ENCODE measurements around the gene KLHDC4. TPM values are rescaled to one million over a fixed set of nuclear protein-coding genes. Genes with fewer than 3 reads are reported as not detected.
A peak's percentile ranks its signal among the peaks of the same experiment; 100 is the strongest.

KLHDC4 gene
- polyA plus RNA-seq, 3 donors: 11.2 to 26.4 (median 12.6) TPM

DNA sequence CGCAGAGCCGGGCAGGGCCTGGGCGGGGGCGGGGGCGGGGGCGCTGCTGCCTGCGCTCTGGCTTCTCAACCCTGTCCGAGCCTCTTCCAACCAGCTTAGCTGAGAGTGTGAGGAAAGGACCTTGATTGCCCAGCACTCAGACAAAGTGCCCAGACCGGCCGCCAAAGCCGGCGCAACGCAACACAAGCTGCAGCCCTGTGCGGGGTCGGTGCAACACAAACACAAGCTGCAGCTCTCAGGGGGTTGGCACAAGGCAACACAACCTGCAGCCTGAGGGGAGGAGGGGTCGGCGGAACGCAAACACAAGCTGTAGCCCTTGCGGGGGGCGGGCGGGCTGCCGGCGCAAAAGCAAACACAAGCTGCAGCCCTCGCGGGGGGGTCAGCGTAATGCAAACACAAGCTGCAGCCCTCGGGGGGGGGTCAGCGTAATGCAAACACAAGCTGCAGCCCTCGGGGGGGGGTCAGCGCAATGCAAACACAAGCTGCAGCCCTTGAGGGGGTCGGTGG, 60.0 kb downstream of the KLHDC4 start:
- no peak overlapping the region for H3K27ac Mint-ChIP-seq
- H3K9me3 Mint-ChIP-seq: no peaks in the 10 kb centered on the region
- no peak overlapping the region for H2AFZ ChIP-seq (ENCODE audit: insufficient read depth, low read depth, low read length, poor library complexity, severe bottlenecking)
- no peaks in the 10 kb centered on the region for H3K9me3 ChIP-seq (replicated peaks in 1 of 2; ENCODE audit: control insufficient read depth in 1 of 2, insufficient read depth in 1 of 2, low read length in 2 of 2)
- WGBS (ENCODE audit: insufficient coverage): 84% methylated on average over 12 of the region's 31 CpGs
- intact Hi-C loops (cut with micrococcal nuclease): no loop called here
- no peaks in the 10 kb centered on the region for H3K4me1 ChIP-seq (ENCODE audit: control insufficient read depth in 1 of 2, insufficient read depth in 2 of 2, low read length in 2 of 2)
- peaks cover 8% of the 10 kb centered on the region for H3K4me1 Mint-ChIP-seq
- TF ChIP-seq, protein P1, sequence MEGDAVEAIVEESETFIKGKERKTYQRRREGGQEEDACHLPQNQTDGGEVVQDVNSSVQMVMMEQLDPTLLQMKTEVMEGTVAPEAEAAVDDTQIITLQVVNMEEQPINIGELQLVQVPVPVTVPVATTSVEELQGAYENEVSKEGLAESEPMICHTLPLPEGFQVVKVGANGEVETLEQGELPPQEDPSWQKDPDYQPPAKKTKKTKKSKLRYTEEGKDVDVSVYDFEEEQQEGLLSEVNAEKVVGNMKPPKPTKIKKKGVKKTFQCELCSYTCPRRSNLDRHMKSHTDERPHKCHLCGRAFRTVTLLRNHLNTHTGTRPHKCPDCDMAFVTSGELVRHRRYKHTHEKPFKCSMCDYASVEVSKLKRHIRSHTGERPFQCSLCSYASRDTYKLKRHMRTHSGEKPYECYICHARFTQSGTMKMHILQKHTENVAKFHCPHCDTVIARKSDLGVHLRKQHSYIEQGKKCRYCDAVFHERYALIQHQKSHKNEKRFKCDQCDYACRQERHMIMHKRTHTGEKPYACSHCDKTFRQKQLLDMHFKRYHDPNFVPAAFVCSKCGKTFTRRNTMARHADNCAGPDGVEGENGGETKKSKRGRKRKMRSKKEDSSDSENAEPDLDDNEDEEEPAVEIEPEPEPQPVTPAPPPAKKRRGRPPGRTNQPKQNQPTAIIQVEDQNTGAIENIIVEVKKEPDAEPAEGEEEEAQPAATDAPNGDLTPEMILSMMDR (IDR thresholded peaks at IDR 0.05): no peak
- H3K27ac ChIP-seq (ENCODE audit: low read depth in 1 of 2, low read length in 2 of 2): no peak overlapping the region
- H3K27me3 Mint-ChIP-seq (ENCODE audit: low read depth in 3 of 3): peaks cover 0 to 1% (median 1%) of the 10 kb centered on the region in 3 donors
- no peak overlapping the region for H3K4me3 ChIP-seq (replicated peaks in 1 of 3; ENCODE audit: low read depth in 2 of 3, low read length in 3 of 3)
- H3K79me2 ChIP-seq (ENCODE audit: insufficient read depth, low read length): no peaks in the 10 kb centered on the region
- no peak for DNase-seq
- no peaks in the 10 kb centered on the region for H4K20me1 ChIP-seq (ENCODE audit: insufficient read depth, low read length)
- no peak overlapping the region for H3K4me2 ChIP-seq (replicated peaks; ENCODE audit: extremely low read depth, low read length, poor library complexity, severe bottlenecking)
- peaks cover 44 to 80% of the 10 kb centered on the region in 2 donors for H3K36me3 ChIP-seq (replicated peaks in 1 of 2; ENCODE audit: control insufficient read depth in 1 of 2, insufficient read depth in 2 of 2, low read length in 2 of 2)
- H3K27me3 ChIP-seq (ENCODE audit: control insufficient read depth in 2 of 2, insufficient read depth in 2 of 2, low read length in 2 of 2): no peaks in the 10 kb centered on the region
- H3K9ac ChIP-seq (ENCODE audit: insufficient read depth, low read length, poor library complexity, severe bottlenecking): no peak overlapping the region
- peaks cover 59 to 84% of the 10 kb centered on the region in 2 donors for H3K36me3 Mint-ChIP-seq
- no peak overlapping the region for H3K4me3 Mint-ChIP-seq

DNA sequence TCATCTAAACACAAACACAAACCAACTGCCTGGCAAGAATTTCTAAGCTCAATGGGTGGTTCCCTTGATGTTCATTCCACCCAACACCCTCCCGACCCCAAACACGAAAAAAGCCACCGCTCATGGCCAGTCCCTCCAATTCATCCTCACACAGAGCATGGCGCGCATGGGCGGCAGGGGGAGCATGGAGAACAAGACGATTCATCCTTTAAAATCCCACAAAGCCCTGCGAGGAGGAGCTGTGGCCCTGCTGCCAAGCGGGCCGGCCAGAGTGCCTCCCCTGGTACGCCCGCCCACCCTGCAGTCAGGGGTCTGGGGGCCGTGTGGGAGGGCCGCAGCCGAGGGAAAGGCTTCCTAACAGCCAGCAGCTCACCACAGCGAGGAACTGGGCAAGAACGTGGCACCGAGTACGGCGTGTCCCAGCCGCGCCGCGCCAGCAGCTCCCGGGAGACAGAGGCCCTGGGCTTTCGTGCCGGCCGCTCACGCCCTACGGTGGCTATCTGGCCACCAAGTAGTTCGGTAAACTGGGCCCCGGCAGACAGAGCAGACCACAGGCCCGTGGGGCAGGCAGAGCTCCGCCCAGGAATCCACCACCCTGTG, 60.9 kb downstream of the KLHDC4 start:
- H3K36me3 ChIP-seq (replicated peaks in 1 of 2; ENCODE audit: control insufficient read depth in 1 of 2, insufficient read depth in 2 of 2, low read length in 2 of 2): peaks cover 35 to 75% of the 10 kb centered on the region in 2 donors
- TF ChIP-seq, protein P1 (IDR thresholded peaks at IDR 0.05): no peak
- peak overlapping the region in 1 of 7 donors; percentile 1 for H3K27ac Mint-ChIP-seq
- no peaks in the 10 kb centered on the region for H3K4me1 ChIP-seq (ENCODE audit: control insufficient read depth in 1 of 2, insufficient read depth in 2 of 2, low read length in 2 of 2)
- H3K27ac ChIP-seq (ENCODE audit: low read depth in 1 of 2, low read length in 2 of 2): no peak overlapping the region
- H2AFZ ChIP-seq (ENCODE audit: insufficient read depth, low read depth, low read length, poor library complexity, severe bottlenecking): no peak overlapping the region
- H3K9me3 Mint-ChIP-seq: no peaks in the 10 kb centered on the region
- H3K4me3 ChIP-seq (replicated peaks in 1 of 3; ENCODE audit: low read depth in 2 of 3, low read length in 3 of 3): no peak overlapping the region
- no peak for DNase-seq
- H3K27me3 Mint-ChIP-seq (ENCODE audit: low read depth in 3 of 3): peaks cover 0 to 1% (median 1%) of the 10 kb centered on the region in 3 donors
- H3K36me3 Mint-ChIP-seq: peaks cover 53 to 79% of the 10 kb centered on the region in 2 donors
- H3K4me1 Mint-ChIP-seq: peaks cover 8% of the 10 kb centered on the region
- H3K9me3 ChIP-seq (replicated peaks in 1 of 2; ENCODE audit: control insufficient read depth in 1 of 2, insufficient read depth in 1 of 2, low read length in 2 of 2): no peaks in the 10 kb centered on the region
- H3K4me2 ChIP-seq (replicated peaks; ENCODE audit: extremely low read depth, low read length, poor library complexity, severe bottlenecking): no peak overlapping the region
- WGBS (ENCODE audit: insufficient coverage): 95% methylated on average over 34 of the region's 34 CpGs
- H4K20me1 ChIP-seq (ENCODE audit: insufficient read depth, low read length): no peaks in the 10 kb centered on the region
- intact Hi-C loops (cut with micrococcal nuclease): no loop called here
- H3K27me3 ChIP-seq (ENCODE audit: control insufficient read depth in 2 of 2, insufficient read depth in 2 of 2, low read length in 2 of 2): no peaks in the 10 kb centered on the region
- H3K9ac ChIP-seq (ENCODE audit: insufficient read depth, low read length, poor library complexity, severe bottlenecking): no peak overlapping the region
- H3K4me3 Mint-ChIP-seq: no peak overlapping the region
- H3K79me2 ChIP-seq (ENCODE audit: insufficient read depth, low read length): no peaks in the 10 kb centered on the region

All from CD14-positive monocyte (primary cell).